Upper lobe of left lung (tissue), 4 donors: Measurements from ENCODE around the gene PTPRN2.

ENCODE experiments used
- CTCF ChIP-seq, 6 experiments: fragments of 450-650 bp in 4 of 6; fragments of 200-600 bp in 2 of 6; sonication (generic) in 2 of 6; IDR thresholded peaks; one replicate each; pipeline ENCODE4 v1.5.1; 2016 to 2019; ENCODE audit warnings: antibody characterized with exemption in 6 of 6
- POLR2A ChIP-seq, 4 donors: fragments of 450-650 bp; IDR thresholded peaks; one replicate each; pipeline ENCODE4 v1.5.1; 2016 to 2017; ENCODE audit warnings: antibody characterized with exemption in 4 of 4, mild to moderate bottlenecking in 2 of 4

GRCh38 chr7:158507917-158508316 lies 79.7 kb downstream of the PTPRN2 start:
- TF ChIP-seq POLR2A (IDR thresholded peaks at IDR 0.05) (no peak), CTCF (IDR thresholded peaks at IDR 0.05) (no peak)
